Endothelial cell of umbilical vein (primary cell): Measurements from ENCODE around the gene TMEM220. TPM values are rescaled to one million over a fixed set of nuclear protein-coding genes. Genes with fewer than 3 reads are reported as not detected.

Source experiments
- BruUV-seq: library from RNA; stranded (reverse); fragments of 400-500 nt; replicated peaks from 2 replicates; lab custom pipeline; 2021; lab: Mats Ljungman, UMichigan
- CTCF ChIA-PET: fragments of 300-600, 350-600 bp; sonication (Branson Sonifier 250); formaldehyde crosslinking; loops from one replicate; lab custom pipeline; 2021; ENCODE audit warnings: antibody characterized with exemption, inconsistent platforms; lab: Charles Lee
- POLR2A ChIA-PET: fragments of 300-600, 350-600 bp; sonication (Branson Sonifier 250); formaldehyde crosslinking; loops from one replicate; lab custom pipeline; 2021; ENCODE audit warnings: antibody characterized with exemption, inconsistent platforms; lab: Charles Lee
- DNase-seq: peaks from one replicate; pipeline ENCODE4 v3.0.0-alpha.2; 2011; ENCODE audit warnings: low read depth, low spot score
- FAIRE-seq: peaks from 2 replicates; lab custom pipeline; 2011; peaks lifted over from hg19 to GRCh38; lab: Jason Lieb, UNC
- H2AFZ ChIP-seq: 2 replicates; pipeline ENCODE4 v1.6.0; 2012; ENCODE audit warnings: low read depth, low read length, control low read depth, inconsistent platforms
- H3K27ac ChIP-seq: 2 replicates; pipeline ENCODE4 v1.5.1; 2011; ENCODE audit warnings: low read depth, mild to moderate bottlenecking, control low read depth, low read length, moderate library complexity; ENCODE audit not compliant: insufficient read depth
- H3K27me3 ChIP-seq, 2 experiments: 2 replicates each; pipeline versions ENCODE4 v1.6.0 to v1.6.1; 2011; ENCODE audit warnings: low read length in 2 of 2, mixed read lengths in 1 of 2; ENCODE audit not compliant: control insufficient read depth in 2 of 2, insufficient read depth in 2 of 2
- H3K36me3 ChIP-seq, 2 experiments: 2 replicates in 1 of 2; 3 replicates in 1 of 2; pipeline ENCODE4 v1.5.1; 2011; ENCODE audit warnings: low read length in 2 of 2, mild to moderate bottlenecking in 1 of 2, moderate library complexity in 1 of 2; ENCODE audit not compliant: control insufficient read depth in 2 of 2, insufficient read depth in 2 of 2; ENCODE audit errors: extremely low read depth in 1 of 2
- H3K4me1 ChIP-seq: 3 replicates; pipeline ENCODE4 v1.5.1; 2011; ENCODE audit warnings: mild to moderate bottlenecking, low read length; ENCODE audit not compliant: control insufficient read depth, insufficient read depth; ENCODE audit errors: extremely low read depth
- H3K4me2 ChIP-seq: 2 replicates; pipeline ENCODE4 v1.6.1; 2011; ENCODE audit warnings: low read length, control low read depth, mixed read lengths; ENCODE audit not compliant: insufficient read depth
- H3K4me3 ChIP-seq, 3 experiments: fragments of 200-600 bp in 1 of 3; sonication (generic), shearing (Covaris generic) in 1 of 3; replicated peaks in 1 of 3; 2 replicates each; pipeline ENCODE4 v1.5.1; 2011 to 2016; ENCODE audit warnings: control low read depth in 3 of 3, low read length in 3 of 3, mild to moderate bottlenecking in 2 of 3, inconsistent platforms in 1 of 3, low read depth in 1 of 3, moderate library complexity in 1 of 3; ENCODE audit not compliant: insufficient read depth in 1 of 3
- H3K79me2 ChIP-seq: 2 replicates; pipeline ENCODE4 v1.6.0; 2012; ENCODE audit warnings: low read length, inconsistent platforms; ENCODE audit not compliant: control insufficient read depth, insufficient read depth
- H3K9ac ChIP-seq: replicated peaks from 2 replicates; pipeline ENCODE3; 2011; ENCODE audit warnings: low read length, control low read depth; ENCODE audit not compliant: insufficient read depth; ENCODE audit errors: extremely low read depth
- H3K9me1 ChIP-seq: replicated peaks from 3 replicates; pipeline ENCODE4 v1.6.0; 2011; ENCODE audit warnings: mild to moderate bottlenecking, low read length; ENCODE audit not compliant: control insufficient read depth, insufficient read depth; ENCODE audit errors: extremely low read depth
- H3K9me3 ChIP-seq: replicated peaks from 2 replicates; pipeline ENCODE4 v1.5.1; 2012; ENCODE audit warnings: low read length, inconsistent platforms; ENCODE audit not compliant: control insufficient read depth, insufficient read depth
- H4K20me1 ChIP-seq: replicated peaks from 2 replicates; pipeline ENCODE3; 2011; ENCODE audit warnings: mild to moderate bottlenecking, low read length; ENCODE audit not compliant: control insufficient read depth, insufficient read depth; ENCODE audit errors: extremely low read depth
- CTCF ChIP-seq, 2 donors: IDR thresholded peaks; 1 replicate in 1 of 2; 2 replicates in 1 of 2; pipeline ENCODE4 v1.5.1; 2011; ENCODE audit warnings: low read length in 2 of 2, mild to moderate bottlenecking in 2 of 2, moderate library complexity in 2 of 2, control low read depth in 1 of 2, inconsistent platforms in 1 of 2, low read depth in 1 of 2; ENCODE audit not compliant: insufficient read depth in 1 of 2; ENCODE audit errors: extremely low read depth in 1 of 2
- EZH2 ChIP-seq: IDR thresholded peaks from 2 replicates; pipeline ENCODE4 v1.6.1; 2012; ENCODE audit warnings: borderline replicate concordance, low read depth, mild to moderate bottlenecking, moderate library complexity, low read length, inconsistent platforms; ENCODE audit not compliant: severe bottlenecking
- FOS ChIP-seq: IDR thresholded peaks from 2 replicates; pipeline ENCODE4 v1.6.1; 2011; ENCODE audit warnings: mild to moderate bottlenecking, low read length, moderate library complexity, borderline replicate concordance; ENCODE audit not compliant: insufficient read depth
- GATA2 ChIP-seq: IDR thresholded peaks from 2 replicates; pipeline ENCODE4 v1.7.0; 2011; ENCODE audit warnings: low read depth, mild to moderate bottlenecking, moderate library complexity, mixed read lengths, low read length; ENCODE audit not compliant: insufficient read length, insufficient read depth
- JUN ChIP-seq: IDR thresholded peaks from 2 replicates; pipeline ENCODE4 v1.6.1; 2011; ENCODE audit warnings: borderline replicate concordance, low read depth; ENCODE audit not compliant: insufficient read length, insufficient read depth
- MAX ChIP-seq: IDR thresholded peaks from 2 replicates; pipeline ENCODE4 v1.6.1; 2011; ENCODE audit not compliant: insufficient read depth, insufficient read length
- MYC ChIP-seq: IDR thresholded peaks from one replicate; pipeline ENCODE4 v1.6.1; 2011; ENCODE audit warnings: mild to moderate bottlenecking, low read depth, low read length
- POLR2A ChIP-seq: IDR thresholded peaks from 2 replicates; pipeline ENCODE4 v1.6.1; 2012; ENCODE audit warnings: low read depth, mild to moderate bottlenecking, control low read depth, low read length
- POLR2AphosphoS5 ChIP-seq: IDR thresholded peaks from 2 replicates; pipeline ENCODE4 v1.6.1; 2012; ENCODE audit warnings: low read depth, mild to moderate bottlenecking, control low read depth, low read length, moderate library complexity; ENCODE audit not compliant: insufficient read depth
- dilution Hi-C: fragments of 300-500 bp; cut with MboI; formaldehyde crosslinking; loops from one replicate; pipeline ENCODE4 v1.15.0; 2019; ENCODE audit warnings: low sequenced_read_pairs; ENCODE audit not compliant: extremely low pct_ligation_motif_present
- intact Hi-C: fragments of 100-400 bp; cut with micrococcal nuclease; formaldehyde crosslinking; loops from one replicate; pipeline ENCODE4 v1.10.0; 2022
- polyA plus RNA-seq, 4 experiments: library from polyadenylated mRNA; depleted of rRNA in 3 of 4; stranded (reverse) in 3 of 4; unstranded in 1 of 4; fragments of >200 nt; gene quantifications; 2 replicates each; pipeline versions ENCODE4 v1.2.1 to v1.2.3, GENCODE V29; 2011 to 2012; ENCODE audit warnings: missing spikeins in 1 of 4
- total RNA-seq: library from RNA; stranded (reverse); gene quantifications from 2 replicates; pipeline ENCODE4 v1.2.3, GENCODE V29; 2021

The TMEM220 gene
- total and polyA plus RNA-seq, 2 donors (not counting 3 experiments of a cell fraction or from before 2014, with no cell fraction given): 3.6 to 11.2 TPM

GRCh38 chr17:10724546-10725195, 5.2 kb downstream of the TMEM220 start:
- FAIRE-seq (no peak), DNase-seq (no peak)
- Histone ChIP-seq H4K20me1 (no peaks in the 10 kb centered on the region), H3K36me3 (no peaks in the 10 kb centered on the region), H3K4me1 (no peaks in the 10 kb centered on the region), H3K4me2 (no peak overlapping the region), H3K79me2 (no peaks in the 10 kb centered on the region), H3K9me3 (no peaks in the 10 kb centered on the region), H3K9ac (no peak overlapping the region), H3K9me1 (no peaks in the 10 kb centered on the region), H2AFZ (no peak overlapping the region), H3K27me3 (no peaks in the 10 kb centered on the region), H3K27ac (no peak overlapping the region), H3K4me3 (no peak overlapping the region)
- ChIA-PET CTCF (no interaction called here), POLR2A (no interaction called here)
- intact Hi-C loops: no loop called here
- dilution Hi-C loops: no loop called here
- TF ChIP-seq FOS: no peak
- TF ChIP-seq GATA2: no peak
- no peak for TF ChIP-seq EZH2
- TF ChIP-seq MAX: no peak
- no peak for TF ChIP-seq MYC
- no peak for TF ChIP-seq POLR2AphosphoS5
- no peak for TF ChIP-seq POLR2A
- no peak for TF ChIP-seq JUN
- no peak for TF ChIP-seq CTCF (IDR thresholded peaks at IDR 0.05; ENCODE audit: extremely low read depth in 1 of 2, insufficient read depth in 1 of 2, low read depth in 1 of 2, low read length in 2 of 2)
- BruUV-seq: no TSS peak
